Panc1 (cell line): Measurements from ENCODE around the gene GFRA3. TPM values are rescaled to one million over a fixed set of nuclear protein-coding genes. Genes with fewer than 3 reads are reported as not detected.

ENCODE experiments used
- ATAC-seq: fragments of 200-7000 bp; cut with Tn5 transposase; 2 replicates; pipeline ENCODE4 v1.9.1; 2020; ENCODE audit warnings: mild to moderate bottlenecking, moderate library complexity
- BruUV-seq: library from RNA; stranded (reverse); fragments of 400-500 nt; replicated peaks from 2 replicates; lab custom pipeline; 2021; lab: Mats Ljungman, UMichigan
- CTCF ChIA-PET: fragments of 300-600 bp; sonication (Branson Sonifier 250); formaldehyde crosslinking; loops from one replicate; lab custom pipeline; 2022; ENCODE audit warnings: antibody characterized with exemption; lab: Charles Lee
- POLR2A ChIA-PET: fragments of 300-600 bp; sonication (Branson Sonifier 250); formaldehyde crosslinking; loops from one replicate; lab custom pipeline; 2022; ENCODE audit warnings: antibody characterized with exemption; lab: Charles Lee
- DNase-seq: peaks from one replicate; pipeline ENCODE4 v3.0.0-alpha.2; 2010; ENCODE audit warnings: low read depth, low spot score
- H3K27ac ChIP-seq: 2 replicates; pipeline ENCODE4 v1.5.1; 2011; ENCODE audit warnings: mild to moderate bottlenecking, low read length, inconsistent platforms
- H3K27me3 ChIP-seq: fragments of 200-500 bp; sonication (Bioruptor generic); 2 replicates; pipeline ENCODE4 v1.6.0; 2014; ENCODE audit warnings: low read length, inconsistent platforms; ENCODE audit not compliant: control insufficient read depth, insufficient read depth
- H3K36me3 ChIP-seq: fragments of 200-500 bp; sonication (Bioruptor generic); 2 replicates; pipeline ENCODE4 v1.5.1; 2014; ENCODE audit warnings: inconsistent platforms, mild to moderate bottlenecking, low read length, moderate library complexity; ENCODE audit not compliant: control insufficient read depth, insufficient read depth
- H3K4me1 ChIP-seq: 2 replicates; pipeline ENCODE4 v1.5.1; 2011; ENCODE audit warnings: inconsistent platforms, mild to moderate bottlenecking, low read length, moderate library complexity; ENCODE audit not compliant: control insufficient read depth, insufficient read depth
- H3K4me3 ChIP-seq, 2 experiments: 2 replicates each; pipeline ENCODE4 v1.5.1; 2011 to 2012; ENCODE audit warnings: low read depth in 2 of 2, low read length in 2 of 2, mild to moderate bottlenecking in 2 of 2, inconsistent platforms in 1 of 2, moderate library complexity in 1 of 2
- H3K9me3 ChIP-seq: fragments of 200-500 bp; sonication (Bioruptor generic); 2 replicates; pipeline ENCODE4 v1.5.1; 2014; ENCODE audit warnings: low read depth, mild to moderate bottlenecking, inconsistent platforms, low read length, moderate library complexity; ENCODE audit not compliant: control insufficient read depth, insufficient read depth
- CTCF ChIP-seq: fragments of 450-650 bp; IDR thresholded peaks from 2 replicates; pipeline ENCODE4 v1.5.1; 2017; ENCODE audit warnings: mild to moderate bottlenecking
- POLR2AphosphoS5 ChIP-seq: IDR thresholded peaks from 2 replicates; pipeline ENCODE4 v1.6.1; 2012; ENCODE audit warnings: mild to moderate bottlenecking, low read depth, low read length, moderate library complexity
- REST ChIP-seq, 2 experiments: IDR thresholded peaks; 2 replicates each; pipeline ENCODE4 v1.6.1; 2011 to 2012; ENCODE audit warnings: low read depth in 2 of 2, control low read depth in 1 of 2, low read length in 1 of 2, mild to moderate bottlenecking in 1 of 2, moderate library complexity in 1 of 2; ENCODE audit not compliant: insufficient read depth in 1 of 2
- SIN3A ChIP-seq: IDR thresholded peaks from 2 replicates; pipeline ENCODE4 v1.6.1; 2012; ENCODE audit warnings: low read depth, mild to moderate bottlenecking, low read length, moderate library complexity, borderline replicate concordance; ENCODE audit not compliant: insufficient read depth
- TCF7L2 ChIP-seq: IDR thresholded peaks from 2 replicates; pipeline ENCODE4 v1.6.1; 2011; ENCODE audit warnings: mild to moderate bottlenecking, low read depth, low read length, inconsistent platforms
- in situ Hi-C: cut with HindIII; loops from 2 replicates; pipeline ENCODE4 v1.10.0; 2016; ENCODE audit warnings: low sequenced_read_pairs, low pct_unique_long_range_greater_than_20kb
- intact Hi-C: fragments of 100-400 bp; cut with micrococcal nuclease; formaldehyde crosslinking; loops from one replicate; pipeline ENCODE4 v1.10.0; 2022; ENCODE audit not compliant: unreplicated experiment
- total RNA-seq: library from RNA; stranded (reverse); gene quantifications from one replicate; pipeline ENCODE4 v1.2.1, GENCODE V29; 2021; ENCODE audit not compliant: unreplicated experiment

Gene GFRA3
- total RNA-seq, 1 experiment from 2014 or later = 1.5 TPM

- ChIA-PET CTCF (no interaction called here), POLR2A (no interaction called here)
- H3K4me3 ChIP-seq = no peak overlapping the region
- ATAC-seq (no peak), DNase-seq (no peak)
- TF ChIP-seq SIN3A = no peak
- TF ChIP-seq POLR2AphosphoS5 = no peak
- no peak for TF ChIP-seq REST (IDR thresholded peaks at IDR 0.05; ENCODE audit: insufficient read depth in 1 of 2, low read depth in 2 of 2, low read length in 1 of 2)
- no peak for TF ChIP-seq CTCF
- TF ChIP-seq TCF7L2 = no peak
- BruUV-seq = no TSS peak
- no peaks in the 10 kb centered on the region for H3K27me3 ChIP-seq
- no peaks in the 10 kb centered on the region for H3K4me1 ChIP-seq
- no peaks in the 10 kb centered on the region for H3K9me3 ChIP-seq
- H3K36me3 ChIP-seq = no peaks in the 10 kb centered on the region
- H3K27ac ChIP-seq = no peak overlapping the region
- in situ Hi-C loops (no loop called here), intact Hi-C loops (no loop called here)
Observed at GRCh38 chr5:138305797-138306196, 31.4 kb upstream of the GFRA3 start.

GRCh38 chr5:138303372-138303771 is 29.0 kb upstream of the GFRA3 start:
- intact Hi-C loops (no loop called here), in situ Hi-C loops (no loop called here)
- H3K4me3 ChIP-seq = no peak overlapping the region
- H3K36me3 ChIP-seq = no peaks in the 10 kb centered on the region
- TF ChIP-seq CTCF = no peak
- ChIA-PET CTCF (no interaction called here), POLR2A (no interaction called here)
- H3K9me3 ChIP-seq = no peaks in the 10 kb centered on the region
- ATAC-seq = no peak
- H3K27ac ChIP-seq = no peak overlapping the region
- DNase-seq = no peak
- no TSS peak for BruUV-seq
- H3K27me3 ChIP-seq = no peaks in the 10 kb centered on the region
- no peaks in the 10 kb centered on the region for H3K4me1 ChIP-seq

- ATAC-seq = no peak
- ChIA-PET POLR2A (interaction anchor here (0.5 kb wide), 1 partner anchor 35 kb away, joined by 8 read pairs; no protein-coding TSS in a partner anchor), CTCF (no interaction called here)
- intact Hi-C loops (no loop called here), in situ Hi-C loops (no loop called here)
- TF ChIP-seq TCF7L2 (no peak), CTCF (no peak), SIN3A (no peak), POLR2AphosphoS5 (no peak), REST (IDR thresholded peaks at IDR 0.05; ENCODE audit: insufficient read depth in 1 of 2, low read depth in 2 of 2, low read length in 1 of 2) (no peak)
- H3K27ac ChIP-seq = no peak overlapping the region
- DNase-seq = no peak
- no TSS peak for BruUV-seq
- H3K4me3 ChIP-seq = no peak overlapping the region
- no peaks in the 10 kb centered on the region for H3K36me3 ChIP-seq
- H3K27me3 ChIP-seq = no peaks in the 10 kb centered on the region
- no peaks in the 10 kb centered on the region for H3K4me1 ChIP-seq
- H3K9me3 ChIP-seq = no peaks in the 10 kb centered on the region
Observed at GRCh38 chr5:138289296-138289695, 14.9 kb upstream of the GFRA3 start.
